HepG2 (cell line): ENCODE data around the gene SMTNL2. TPM values are rescaled to one million over a fixed set of nuclear protein-coding genes. Genes with fewer than 3 reads are reported as not detected.

Experiments
- AGO1 ChIP-seq: fragments of 200-400 bp; formaldehyde crosslinking; IDR thresholded peaks from 2 replicates; pipeline ENCODE4 v1.6.1; 2017; ENCODE audit warnings: mild to moderate bottlenecking, low read depth, low read length, moderate library complexity; ENCODE audit not compliant: poor library complexity, severe bottlenecking
- CERS6 ChIP-seq: sonication (generic); formaldehyde crosslinking; IDR thresholded peaks from 2 replicates; pipeline ENCODE4 v1.5.0; 2020; ENCODE audit warnings: missing genetic modification reagents
- HMG20A ChIP-seq: IDR thresholded peaks from 2 replicates; pipeline ENCODE4 v1.6.1; 2016; ENCODE audit warnings: borderline replicate concordance
- IRX3 ChIP-seq: sonication (generic); formaldehyde crosslinking; IDR thresholded peaks from 2 replicates; pipeline ENCODE4 v1.8.1; 2023; ENCODE audit warnings: mild to moderate bottlenecking, low read depth, missing genetic modification reagents, borderline replicate concordance
- RXRB ChIP-seq: IDR thresholded peaks from 2 replicates; pipeline ENCODE4 v1.6.1; 2016; ENCODE audit warnings: borderline replicate concordance, missing genetic modification reagents, missing compliant biosample characterization
- SATB2 ChIP-seq: sonication (generic); formaldehyde crosslinking; IDR thresholded peaks from 2 replicates; pipeline ENCODE4 v1.5.0; 2020; ENCODE audit warnings: missing genetic modification reagents
- TBL1XR1 ChIP-seq: fragments of 150-350 bp; IDR thresholded peaks from 2 replicates; pipeline ENCODE4 v1.6.1; 2014; ENCODE audit warnings: borderline replicate concordance, low read length; ENCODE audit not compliant: partially characterized antibody
- ZBTB39 ChIP-seq: sonication (generic); formaldehyde crosslinking; IDR thresholded peaks from 2 replicates; pipeline ENCODE4 v1.5.0; 2020; ENCODE audit warnings: missing genetic modification reagents
- ZBTB4 ChIP-seq: sonication (generic); formaldehyde crosslinking; IDR thresholded peaks from 2 replicates; pipeline ENCODE4 v1.4.0; 2020; ENCODE audit warnings: missing genetic modification reagents, mild to moderate bottlenecking, borderline replicate concordance
- ZFP36L2 ChIP-seq: sonication (generic); formaldehyde crosslinking; IDR thresholded peaks from 2 replicates; pipeline ENCODE4 v1.4.0; 2020; ENCODE audit warnings: missing genetic modification reagents
- ZFP37 ChIP-seq: sonication (generic); formaldehyde crosslinking; IDR thresholded peaks from 2 replicates; pipeline ENCODE4 v1.4.0; 2020; ENCODE audit warnings: missing genetic modification reagents, borderline replicate concordance
- ZNF280D ChIP-seq: sonication (generic); formaldehyde crosslinking; IDR thresholded peaks from 2 replicates; pipeline ENCODE4 v1.5.1; 2020; ENCODE audit warnings: mild to moderate bottlenecking, missing genetic modification reagents
- ZNF44 ChIP-seq: sonication (generic); formaldehyde crosslinking; IDR thresholded peaks from 2 replicates; pipeline ENCODE4 v1.5.1; 2020; ENCODE audit warnings: mild to moderate bottlenecking, missing genetic modification reagents
- ZNF577 ChIP-seq: sonication (generic); formaldehyde crosslinking; IDR thresholded peaks from 2 replicates; pipeline ENCODE4 v1.4.0; 2020; ENCODE audit warnings: mild to moderate bottlenecking, low read depth, missing genetic modification reagents, borderline replicate concordance
- ZNF660 ChIP-seq: sonication (generic); formaldehyde crosslinking; IDR thresholded peaks from 2 replicates; pipeline ENCODE4 v1.5.1; 2020; ENCODE audit warnings: mild to moderate bottlenecking, low read depth, missing genetic modification reagents, borderline replicate concordance
- polyA plus RNA-seq, 8 experiments: library from polyadenylated mRNA; depleted of rRNA in 3 of 8; stranded (reverse) in 7 of 8; unstranded in 1 of 8; fragments of >200 nt; fragmentation: Illumina TruSeq in 4 of 8; extraction: Trizol in 4 of 8; gene quantifications; 2 replicates each; pipeline versions ENCODE4 v1.2.1 to v1.2.3, GENCODE V29; 2011 to 2016; ENCODE audit warnings: low read depth in 4 of 8, missing spikeins in 1 of 8, mixed read lengths in 1 of 8; ENCODE audit not compliant: insufficient read depth in 1 of 8
- total RNA-seq, 5 experiments: library from RNA; depleted of rRNA; stranded (reverse); fragments of >200 nt; fragmentation: Illumina TruSeq; extraction: Trizol; gene quantifications; 2 replicates each; pipeline ENCODE4 v1.2.3, GENCODE V29; 2016; ENCODE audit warnings: low read depth in 1 of 5
- TF ChIP-seq, protein P1 (sequence below): sonication (generic); formaldehyde crosslinking; IDR thresholded peaks from 2 replicates; pipeline ENCODE4 v1.5.1; 2020; ENCODE audit warnings: missing genetic modification reagents, mild to moderate bottlenecking, borderline replicate concordance

Gene SMTNL2
- total and polyA plus RNA-seq, 2 of the 13 experiments (the other 11 are each of a cell fraction or from before 2014, with no cell fraction given), result 0.41 to 5.1 TPM

DNA sequence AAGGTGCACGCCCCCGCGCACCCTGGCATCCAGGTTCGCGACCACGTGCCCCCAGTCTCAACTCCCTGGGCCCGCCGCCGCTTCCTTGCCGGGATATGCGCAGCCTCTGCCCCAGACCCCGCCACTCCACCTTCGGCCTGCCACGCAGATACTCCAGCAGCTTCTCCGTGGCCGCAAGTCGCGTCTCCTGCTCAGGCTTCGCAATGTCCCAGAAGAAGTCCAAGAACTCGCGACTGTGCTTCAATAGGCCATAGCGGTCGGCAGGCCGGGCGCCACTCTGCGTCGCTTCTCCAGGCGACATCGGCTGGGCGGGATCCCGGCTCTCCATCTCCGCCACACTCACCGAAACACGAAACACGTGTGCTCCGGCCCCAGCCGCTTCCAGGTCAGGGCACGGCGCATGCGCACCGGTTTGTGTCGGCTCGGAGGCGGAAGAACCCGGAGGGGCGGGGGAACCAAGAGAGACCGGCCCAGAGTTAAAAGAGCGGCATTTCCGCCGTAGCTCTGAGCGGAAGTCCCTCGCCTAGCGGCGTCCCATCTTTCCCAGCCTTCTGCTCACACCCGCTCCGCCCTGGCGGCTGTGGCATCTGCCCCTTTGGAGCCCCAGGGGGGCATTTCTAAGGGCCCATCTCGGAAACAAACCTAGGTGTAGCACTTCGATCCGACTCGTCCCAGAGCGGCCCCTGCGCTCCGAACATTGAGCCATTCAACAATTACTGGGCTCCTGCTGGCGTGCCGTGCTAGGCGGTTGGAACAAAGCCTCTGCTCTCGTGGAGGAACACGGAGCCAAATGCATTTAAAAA, 29.1 kb upstream of the SMTNL2 start, which contains the start of gene MYBBP1A (continued):
- TF ChIP-seq ZBTB4 (CRISPR knock-in tag) (0 out of 2 replicates have a peak, but pooled peaks have one; percentile 64), ZNF660 (no peak), TBL1XR1 (no peak), ZNF577 (CRISPR knock-in tag) (no peak), ZBTB39 (CRISPR knock-in tag) (no peak), ZFP36L2 (0 out of 2 replicates have a peak, but pooled peaks have one; percentile 28), ZFP37 (0 out of 2 replicates have a peak, but pooled peaks have one; percentile 11), RXRB (CRISPR knock-in tag) (no peak), CERS6 (CRISPR knock-in tag) (no peak), ZNF280D (CRISPR knock-in tag) (peak; percentile 68; the same call in 1 of the 2 replicates), ZNF44 (CRISPR knock-in tag) (no peak; the same call in 1 of the 2 replicates), HMG20A (CRISPR knock-in tag) (no peak), SATB2 (CRISPR knock-in tag) (no peak; the same call in 1 of the 2 replicates), IRX3 (CRISPR knock-in tag) (0 out of 2 replicates have a peak, but pooled peaks have one; percentile 38), AGO1 (peak; percentile 54)
- TF ChIP-seq, protein P1, sequence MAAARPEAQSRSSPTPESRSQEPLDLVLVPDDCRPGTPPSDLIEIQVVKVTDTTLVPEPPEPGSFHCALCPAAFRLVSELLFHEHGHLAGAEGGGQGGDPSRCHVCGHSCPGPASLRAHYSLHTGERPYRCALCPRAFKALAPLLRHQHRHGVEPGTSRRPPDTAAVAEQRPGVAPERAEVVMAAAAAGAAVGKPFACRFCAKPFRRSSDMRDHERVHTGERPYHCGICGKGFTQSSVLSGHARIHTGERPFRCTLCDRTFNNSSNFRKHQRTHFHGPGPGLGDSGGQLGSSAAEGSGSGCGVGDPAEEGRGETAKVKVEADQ (CRISPR knock-in tag), result no peak; the same call in 1 of the 2 replicates
